GM13977 (cell line): Measurements from ENCODE around the gene KCTD5.
"Not testable (repeated sequence)": the region's sequence is repeated elsewhere in the genome, so short reads cannot be mapped to it uniquely, and the experiment has no call there.

Experiments
- DNase-seq: peaks from one replicate; pipeline ENCODE4 v3.0.0; 2012; ENCODE audit warnings: low spot score
- in situ Hi-C: fragments of 300-500 bp; cut with MboI; formaldehyde crosslinking; loops from one replicate; pipeline ENCODE4 v1.12.0; 2022; ENCODE audit warnings: low sequenced_read_pairs, low pct_unique_long_range_greater_than_20kb, mixed read lengths, inconsistent platforms; ENCODE audit not compliant: unreplicated experiment
- TF ChIP-seq, protein P1 (sequence below): IDR thresholded peaks from 2 replicates; pipeline ENCODE4 v1.5.1; 2012; ENCODE audit warnings: mild to moderate bottlenecking, control low read depth; ENCODE audit not compliant: insufficient read depth; ENCODE audit errors: extremely low read depth, missing control alignments

Gene KCTD5

DNA sequence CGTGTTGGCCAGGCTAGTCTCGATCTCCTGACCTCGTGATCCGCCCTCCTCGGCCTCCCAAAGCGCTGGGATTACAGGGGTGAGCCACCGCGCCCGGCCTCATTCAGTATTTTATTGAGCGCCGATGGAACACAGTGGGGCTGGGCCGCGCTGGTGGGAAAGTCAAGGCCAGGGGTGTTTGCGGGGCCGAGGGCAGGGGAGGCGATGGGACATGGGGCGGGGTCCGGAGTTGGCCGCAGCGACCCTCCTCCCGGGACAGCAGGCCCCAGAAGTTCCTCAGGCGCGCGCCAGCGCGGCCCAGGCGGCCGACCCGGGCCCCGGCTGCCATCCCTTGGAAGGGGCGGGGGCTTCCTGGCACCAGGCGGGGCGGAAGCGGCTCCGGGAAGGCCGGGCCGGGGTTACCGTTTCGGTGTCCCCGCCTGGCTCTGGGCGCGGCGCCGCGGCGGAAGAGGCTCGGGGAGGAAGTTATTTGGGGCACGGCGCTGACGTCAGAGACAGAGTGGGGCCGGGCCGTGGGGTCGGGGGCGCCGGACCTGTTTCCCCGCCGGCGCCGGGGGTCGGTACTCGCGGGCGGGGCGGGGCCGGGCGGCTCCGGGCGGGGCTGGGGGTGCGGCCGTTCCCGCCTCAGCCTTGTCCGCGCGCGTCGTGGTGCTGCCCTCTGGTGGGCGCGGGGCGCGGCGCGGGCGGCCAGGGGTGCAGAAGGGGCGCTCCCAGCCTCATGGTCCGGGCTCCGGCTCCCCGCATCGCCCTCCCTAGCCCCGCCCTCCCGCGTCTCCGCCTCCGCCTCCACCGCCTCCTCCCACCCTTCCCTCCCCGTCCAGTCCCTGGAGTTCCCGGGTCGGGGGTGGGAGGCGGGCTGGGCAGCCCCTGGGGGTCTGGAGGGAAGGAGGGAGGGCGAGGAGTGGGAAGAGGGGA lies 38.7 kb downstream of the KCTD5 start:
- in situ Hi-C loops: no loop called here
- TF ChIP-seq, protein P1, sequence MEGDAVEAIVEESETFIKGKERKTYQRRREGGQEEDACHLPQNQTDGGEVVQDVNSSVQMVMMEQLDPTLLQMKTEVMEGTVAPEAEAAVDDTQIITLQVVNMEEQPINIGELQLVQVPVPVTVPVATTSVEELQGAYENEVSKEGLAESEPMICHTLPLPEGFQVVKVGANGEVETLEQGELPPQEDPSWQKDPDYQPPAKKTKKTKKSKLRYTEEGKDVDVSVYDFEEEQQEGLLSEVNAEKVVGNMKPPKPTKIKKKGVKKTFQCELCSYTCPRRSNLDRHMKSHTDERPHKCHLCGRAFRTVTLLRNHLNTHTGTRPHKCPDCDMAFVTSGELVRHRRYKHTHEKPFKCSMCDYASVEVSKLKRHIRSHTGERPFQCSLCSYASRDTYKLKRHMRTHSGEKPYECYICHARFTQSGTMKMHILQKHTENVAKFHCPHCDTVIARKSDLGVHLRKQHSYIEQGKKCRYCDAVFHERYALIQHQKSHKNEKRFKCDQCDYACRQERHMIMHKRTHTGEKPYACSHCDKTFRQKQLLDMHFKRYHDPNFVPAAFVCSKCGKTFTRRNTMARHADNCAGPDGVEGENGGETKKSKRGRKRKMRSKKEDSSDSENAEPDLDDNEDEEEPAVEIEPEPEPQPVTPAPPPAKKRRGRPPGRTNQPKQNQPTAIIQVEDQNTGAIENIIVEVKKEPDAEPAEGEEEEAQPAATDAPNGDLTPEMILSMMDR: peak; percentile 90

DNA sequence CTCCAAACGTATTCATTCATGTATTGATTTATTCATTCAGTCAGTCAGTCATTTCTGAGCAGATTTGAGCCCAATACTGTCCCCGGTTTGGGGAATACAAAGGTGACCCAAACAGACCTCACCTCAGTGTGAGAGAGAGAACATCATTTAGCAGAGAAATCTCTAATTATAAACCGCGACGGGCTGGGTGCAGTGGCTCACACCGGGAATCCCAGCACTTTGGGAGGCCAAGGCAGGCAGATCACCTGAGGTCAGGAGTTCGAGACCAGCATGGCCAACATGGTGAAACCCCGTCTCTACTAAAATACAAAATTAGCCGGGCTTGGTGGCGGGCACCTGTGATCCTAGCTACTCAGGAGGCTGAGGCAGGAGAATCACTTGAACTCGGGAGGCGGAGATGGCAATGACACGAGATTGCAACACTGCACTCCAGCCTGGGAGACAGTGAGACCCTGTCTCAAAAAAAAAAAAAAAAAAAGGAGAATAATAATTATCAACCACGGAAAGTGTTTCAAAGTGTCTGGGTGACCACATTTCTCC lies 39.4 kb downstream of the KCTD5 start:
- DNase-seq, in situ Hi-C loops: not testable (repeated sequence)

More for the DNA sequence above, 38.7 kb downstream of the KCTD5 start:
- DNase-seq: peak; percentile 96

DNA sequence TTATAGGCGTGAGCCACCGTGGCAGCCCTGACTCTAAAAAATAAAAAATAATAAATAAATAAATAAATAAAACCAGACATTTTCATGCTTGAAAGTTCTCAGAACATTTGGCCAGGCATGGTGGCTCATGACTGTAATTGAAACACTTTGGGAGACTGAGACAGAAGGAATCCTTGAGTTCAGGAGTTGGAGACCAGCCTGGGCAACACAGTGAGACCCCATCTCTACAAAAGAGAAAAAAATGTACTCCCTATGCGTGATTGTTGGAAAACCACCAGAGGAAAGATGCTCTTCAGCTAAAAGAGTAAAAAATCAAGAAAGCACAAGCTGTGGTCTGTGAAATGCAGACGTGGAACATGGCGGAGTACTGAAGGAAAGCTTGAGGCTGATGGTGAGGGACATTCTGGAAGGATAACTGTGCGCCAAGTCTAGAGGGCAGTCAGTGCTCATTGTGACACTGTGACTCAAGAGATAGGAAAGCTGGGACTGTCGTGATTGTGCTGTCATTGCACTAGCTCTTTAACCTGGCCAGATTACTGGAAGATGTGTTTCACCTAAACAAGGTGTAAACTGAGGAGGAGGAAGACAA lies 41.9 kb downstream of the KCTD5 start:
- in situ Hi-C loops: no loop called here
- no peak for DNase-seq
- TF ChIP-seq, protein P1: no peak

DNA sequence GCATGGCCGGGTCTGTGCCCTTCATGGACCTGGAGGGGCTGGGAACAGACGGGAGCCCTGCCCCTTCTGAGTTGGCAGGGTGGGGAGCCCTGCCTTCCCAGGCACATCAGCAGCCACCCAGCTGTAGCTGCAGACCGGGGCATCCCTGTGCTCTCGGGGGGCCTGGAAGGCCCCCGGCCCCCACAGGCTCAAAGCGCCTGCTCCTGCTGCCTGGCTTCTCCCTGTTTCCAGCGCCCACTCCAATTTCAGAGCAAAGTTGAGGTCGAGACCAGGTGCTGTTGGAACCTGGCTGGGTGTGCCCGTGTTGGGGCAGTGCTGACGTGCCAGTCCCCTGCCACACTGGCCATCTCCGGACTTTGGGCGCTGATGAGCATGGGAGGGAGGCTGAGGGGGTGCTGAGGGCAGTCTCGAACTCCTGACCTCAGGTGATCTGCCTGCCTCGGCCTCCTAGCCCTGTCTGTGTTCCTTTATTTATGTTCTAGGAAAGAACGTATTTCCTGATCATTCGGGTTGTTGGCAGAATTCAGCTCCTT lies 42.6 kb downstream of the KCTD5 start:
- DNase-seq: no peak
- in situ Hi-C loops: no loop called here
- TF ChIP-seq, protein P1: no peak

DNA sequence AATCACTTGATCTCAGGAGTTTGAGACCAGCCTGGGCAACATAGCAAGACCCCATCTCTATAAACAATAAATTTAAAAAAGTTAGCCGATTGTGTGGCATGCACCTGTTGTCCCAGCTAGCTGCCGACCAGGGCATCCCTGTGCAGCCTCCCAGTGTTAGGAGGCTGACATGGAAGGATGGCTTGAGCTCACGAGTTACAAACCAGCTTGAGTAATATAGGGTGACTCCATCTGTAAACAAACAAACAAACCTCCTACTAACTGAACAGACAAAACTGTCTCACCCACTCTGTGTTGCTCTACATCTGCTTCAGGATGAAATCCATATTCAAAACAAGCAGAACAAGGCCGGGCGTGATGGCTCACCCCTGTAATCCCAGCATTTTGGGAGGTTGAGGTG lies 44.6 kb downstream of the KCTD5 start:
- TF ChIP-seq, protein P1: no peak
- in situ Hi-C loops: no loop called here
- DNase-seq: no peak

DNA sequence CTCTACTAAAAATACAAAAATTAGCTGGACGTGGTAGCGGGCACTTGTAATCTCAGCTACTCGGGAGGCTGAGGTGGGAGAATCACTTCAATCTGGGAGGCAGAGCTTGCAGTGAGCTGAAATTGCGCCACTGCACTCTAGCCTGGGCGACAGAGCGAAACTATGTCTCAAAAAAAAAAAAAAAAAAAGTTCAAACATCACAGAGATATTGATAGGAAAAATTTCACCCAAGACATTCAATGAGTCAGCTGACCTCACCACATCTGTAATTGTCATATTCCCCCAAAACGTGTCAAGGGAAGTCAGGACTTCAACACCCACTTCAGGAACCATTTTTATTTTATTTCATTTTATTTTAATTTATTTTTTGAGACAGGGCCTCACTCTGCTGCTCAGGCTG lies 45.7 kb downstream of the KCTD5 start:
- no peak for DNase-seq

More for the DNA sequence above, 45.7 kb downstream of the KCTD5 start:
- in situ Hi-C loops: no loop called here
- TF ChIP-seq, protein P1: no peak
